DND-41 (cell line): ENCODE results near the gene PRKAG2.

Experiments used
- EZH2 ChIP-seq: IDR thresholded peaks from 3 replicates; pipeline ENCODE4 v1.6.1; 2012; ENCODE audit warnings: borderline replicate concordance, low read depth, mild to moderate bottlenecking, moderate library complexity, low read length, inconsistent platforms; ENCODE audit not compliant: severe bottlenecking
- TF ChIP-seq, protein P1 (sequence below): IDR thresholded peaks from 2 replicates; pipeline ENCODE4 v1.5.1; 2012; ENCODE audit warnings: borderline replicate concordance, low read length, moderate library complexity, mild to moderate bottlenecking; ENCODE audit not compliant: poor library complexity, severe bottlenecking; ENCODE audit errors: extremely low read depth

- TF ChIP-seq, protein P1, sequence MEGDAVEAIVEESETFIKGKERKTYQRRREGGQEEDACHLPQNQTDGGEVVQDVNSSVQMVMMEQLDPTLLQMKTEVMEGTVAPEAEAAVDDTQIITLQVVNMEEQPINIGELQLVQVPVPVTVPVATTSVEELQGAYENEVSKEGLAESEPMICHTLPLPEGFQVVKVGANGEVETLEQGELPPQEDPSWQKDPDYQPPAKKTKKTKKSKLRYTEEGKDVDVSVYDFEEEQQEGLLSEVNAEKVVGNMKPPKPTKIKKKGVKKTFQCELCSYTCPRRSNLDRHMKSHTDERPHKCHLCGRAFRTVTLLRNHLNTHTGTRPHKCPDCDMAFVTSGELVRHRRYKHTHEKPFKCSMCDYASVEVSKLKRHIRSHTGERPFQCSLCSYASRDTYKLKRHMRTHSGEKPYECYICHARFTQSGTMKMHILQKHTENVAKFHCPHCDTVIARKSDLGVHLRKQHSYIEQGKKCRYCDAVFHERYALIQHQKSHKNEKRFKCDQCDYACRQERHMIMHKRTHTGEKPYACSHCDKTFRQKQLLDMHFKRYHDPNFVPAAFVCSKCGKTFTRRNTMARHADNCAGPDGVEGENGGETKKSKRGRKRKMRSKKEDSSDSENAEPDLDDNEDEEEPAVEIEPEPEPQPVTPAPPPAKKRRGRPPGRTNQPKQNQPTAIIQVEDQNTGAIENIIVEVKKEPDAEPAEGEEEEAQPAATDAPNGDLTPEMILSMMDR, result no peak
- no peak for TF ChIP-seq EZH2
Observed at GRCh38 chr7:151836927-151837205, 40.0 kb downstream of the PRKAG2 start.
